WERI-Rb-1 (cell line): ENCODE data around the gene REPS2.

ENCODE experiments used
- DNase-seq: peaks from one replicate; pipeline ENCODE4 v3.0.0-alpha.2; 2020
- H3K27ac ChIP-seq: fragments of 250-450 bp; sonication (Bioruptor Pico); 2 replicates; pipeline ENCODE4 v1.5.1; 2020; ENCODE audit warnings: mild to moderate bottlenecking, moderate library complexity
- H3K27me3 ChIP-seq: fragments of 250-450 bp; sonication (Bioruptor Pico); 2 replicates; pipeline ENCODE4 v1.5.1; 2021; ENCODE audit warnings: mild to moderate bottlenecking, low read depth, moderate library complexity; ENCODE audit not compliant: insufficient read depth, severe bottlenecking
- H3K36me3 ChIP-seq: fragments of 250-450 bp; sonication (Bioruptor Pico); 2 replicates; pipeline ENCODE4 v1.5.1; 2020; ENCODE audit warnings: mild to moderate bottlenecking, moderate library complexity
- H3K4me3 ChIP-seq: 2 replicates; pipeline ENCODE4 v1.5.1; 2011; ENCODE audit warnings: low read depth, mild to moderate bottlenecking, control low read depth, low read length
- H3K9me3 ChIP-seq: fragments of 250-450 bp; sonication (Bioruptor Pico); 2 replicates; pipeline ENCODE4 v1.5.1; 2021; ENCODE audit warnings: mild to moderate bottlenecking, moderate library complexity; ENCODE audit not compliant: severe bottlenecking
- CTCF ChIP-seq: IDR thresholded peaks from 2 replicates; pipeline ENCODE4 v1.5.1; 2011; ENCODE audit warnings: low read depth, mild to moderate bottlenecking, control low read depth, inconsistent platforms, low read length

Gene REPS2

GRCh38 chrX:17007134-17007768, 60.8 kb downstream of the REPS2 start:
- Histone ChIP-seq H3K27ac (no peak overlapping the region), H3K36me3 (no peaks in the 10 kb centered on the region), H3K27me3 (peaks cover 5% of the 10 kb centered on the region), H3K4me3 (no peak overlapping the region), H3K9me3 (no peaks in the 10 kb centered on the region)
- TF ChIP-seq CTCF, result peak; percentile 69
- peak; percentile 62 for DNase-seq

- TF ChIP-seq CTCF, result no peak
Measured at GRCh38 chrX:17009856-17010625, 63.6 kb downstream of the REPS2 start.

GRCh38 chrX:17012465-17012864, 66.0 kb downstream of the REPS2 start:
- H3K4me3 ChIP-seq, result no peak overlapping the region
- no peak overlapping the region for H3K27ac ChIP-seq
- TF ChIP-seq CTCF, result no peak
- DNase-seq, result no peak
- peaks cover 9% of the 10 kb centered on the region for H3K27me3 ChIP-seq
- no peaks in the 10 kb centered on the region for H3K36me3 ChIP-seq
- H3K9me3 ChIP-seq, result no peaks in the 10 kb centered on the region

More at GRCh38 chrX:17009856-17010625, 63.6 kb downstream of the REPS2 start:
- DNase-seq, result no peak
- Histone ChIP-seq H3K27me3 (peaks cover 12% of the 10 kb centered on the region), H3K9me3 (no peaks in the 10 kb centered on the region), H3K4me3 (no peak overlapping the region), H3K36me3 (no peaks in the 10 kb centered on the region), H3K27ac (no peak overlapping the region)

GRCh38 chrX:17014216-17014615, 67.8 kb downstream of the REPS2 start:
- Histone ChIP-seq H3K27ac (no peak overlapping the region), H3K27me3 (peaks cover 9% of the 10 kb centered on the region), H3K36me3 (no peaks in the 10 kb centered on the region), H3K9me3 (no peaks in the 10 kb centered on the region), H3K4me3 (no peak overlapping the region)
- TF ChIP-seq CTCF, result no peak
- no peak for DNase-seq

GRCh38 chrX:17017134-17017533, 70.7 kb downstream of the REPS2 start:
- TF ChIP-seq CTCF, result no peak
- H3K36me3 ChIP-seq, result no peaks in the 10 kb centered on the region
- H3K27ac ChIP-seq, result no peak overlapping the region
- no peaks in the 10 kb centered on the region for H3K9me3 ChIP-seq
- no peak overlapping the region for H3K4me3 ChIP-seq
- no peak for DNase-seq
- peaks cover 15% of the 10 kb centered on the region for H3K27me3 ChIP-seq
